Measurements from ENCODE around the gene ARNT2.
"Not testable (repeated sequence)": the region's sequence is repeated elsewhere in the genome, so short reads cannot be mapped to it uniquely, and the experiment has no call there.

DNA sequence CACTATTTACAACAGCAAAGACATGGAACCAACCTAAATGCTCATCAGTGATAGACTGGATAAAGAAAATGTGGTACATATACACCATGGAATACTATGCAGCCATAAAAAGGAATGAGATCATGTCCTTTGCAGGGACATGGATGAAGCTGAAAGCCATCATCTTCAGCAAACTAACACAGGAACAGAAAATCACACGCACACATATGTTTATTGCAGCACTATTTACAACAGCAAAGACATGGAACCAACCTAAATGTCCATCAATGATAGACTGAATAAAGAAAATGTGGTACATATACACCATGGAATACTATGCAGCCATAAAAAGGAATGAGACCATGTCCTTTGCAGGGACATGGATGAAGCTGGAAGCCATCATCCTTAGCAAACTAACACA, 13.2 kb upstream of the ARNT2 start:
- TF ChIP-seq, protein P1, sequence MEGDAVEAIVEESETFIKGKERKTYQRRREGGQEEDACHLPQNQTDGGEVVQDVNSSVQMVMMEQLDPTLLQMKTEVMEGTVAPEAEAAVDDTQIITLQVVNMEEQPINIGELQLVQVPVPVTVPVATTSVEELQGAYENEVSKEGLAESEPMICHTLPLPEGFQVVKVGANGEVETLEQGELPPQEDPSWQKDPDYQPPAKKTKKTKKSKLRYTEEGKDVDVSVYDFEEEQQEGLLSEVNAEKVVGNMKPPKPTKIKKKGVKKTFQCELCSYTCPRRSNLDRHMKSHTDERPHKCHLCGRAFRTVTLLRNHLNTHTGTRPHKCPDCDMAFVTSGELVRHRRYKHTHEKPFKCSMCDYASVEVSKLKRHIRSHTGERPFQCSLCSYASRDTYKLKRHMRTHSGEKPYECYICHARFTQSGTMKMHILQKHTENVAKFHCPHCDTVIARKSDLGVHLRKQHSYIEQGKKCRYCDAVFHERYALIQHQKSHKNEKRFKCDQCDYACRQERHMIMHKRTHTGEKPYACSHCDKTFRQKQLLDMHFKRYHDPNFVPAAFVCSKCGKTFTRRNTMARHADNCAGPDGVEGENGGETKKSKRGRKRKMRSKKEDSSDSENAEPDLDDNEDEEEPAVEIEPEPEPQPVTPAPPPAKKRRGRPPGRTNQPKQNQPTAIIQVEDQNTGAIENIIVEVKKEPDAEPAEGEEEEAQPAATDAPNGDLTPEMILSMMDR (IDR thresholded peaks at IDR 0.05; ENCODE audit: low read length) = not testable (repeated sequence)
- not testable (repeated sequence) for TF ChIP-seq EZH2phosphoT487 (IDR thresholded peaks at IDR 0.05; ENCODE audit: low read length); EZH2 (optimal IDR thresholded peaks at IDR 0.05; ENCODE audit: low read depth, low read length)
